VCaP (cell line): Measurements from ENCODE around the gene RABGAP1L.
"Not testable (repeated sequence)": the region's sequence is repeated elsewhere in the genome, so short reads cannot be mapped to it uniquely, and the experiment has no call there.

Source experiments
- H3K27ac ChIP-seq: fragments of 450-650 bp; 2 replicates; pipeline ENCODE4 v1.5.1; 2017
- TF ChIP-seq, protein P1 (sequence below): fragments of 450-650 bp; conservative IDR thresholded peaks from 2 replicates; pipeline ENCODE4 v1.5.1; 2017; ENCODE audit warnings: mild to moderate bottlenecking, moderate library complexity

Gene RABGAP1L

DNA sequence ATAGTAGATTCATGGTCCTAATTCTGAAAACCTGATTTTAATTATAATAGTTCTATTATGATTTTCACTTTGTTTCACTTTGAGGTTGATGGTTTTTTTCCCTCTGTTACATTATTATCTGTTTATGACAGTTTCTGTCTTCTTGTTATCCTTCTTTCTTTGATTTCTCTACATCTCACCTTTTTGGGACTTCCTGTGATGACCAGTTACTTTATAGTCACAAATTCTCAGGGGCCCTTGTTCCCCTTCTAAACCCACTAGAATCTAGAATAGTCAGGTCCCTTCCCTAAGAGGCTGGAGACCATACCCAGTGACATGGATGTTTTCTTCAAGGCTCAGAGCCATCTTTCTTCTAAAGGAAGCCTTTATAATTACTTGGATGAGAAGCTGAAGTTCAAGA lies 526.9 kb downstream of the RABGAP1L start:
- no peak overlapping the region for H3K27ac ChIP-seq
- TF ChIP-seq, protein P1, sequence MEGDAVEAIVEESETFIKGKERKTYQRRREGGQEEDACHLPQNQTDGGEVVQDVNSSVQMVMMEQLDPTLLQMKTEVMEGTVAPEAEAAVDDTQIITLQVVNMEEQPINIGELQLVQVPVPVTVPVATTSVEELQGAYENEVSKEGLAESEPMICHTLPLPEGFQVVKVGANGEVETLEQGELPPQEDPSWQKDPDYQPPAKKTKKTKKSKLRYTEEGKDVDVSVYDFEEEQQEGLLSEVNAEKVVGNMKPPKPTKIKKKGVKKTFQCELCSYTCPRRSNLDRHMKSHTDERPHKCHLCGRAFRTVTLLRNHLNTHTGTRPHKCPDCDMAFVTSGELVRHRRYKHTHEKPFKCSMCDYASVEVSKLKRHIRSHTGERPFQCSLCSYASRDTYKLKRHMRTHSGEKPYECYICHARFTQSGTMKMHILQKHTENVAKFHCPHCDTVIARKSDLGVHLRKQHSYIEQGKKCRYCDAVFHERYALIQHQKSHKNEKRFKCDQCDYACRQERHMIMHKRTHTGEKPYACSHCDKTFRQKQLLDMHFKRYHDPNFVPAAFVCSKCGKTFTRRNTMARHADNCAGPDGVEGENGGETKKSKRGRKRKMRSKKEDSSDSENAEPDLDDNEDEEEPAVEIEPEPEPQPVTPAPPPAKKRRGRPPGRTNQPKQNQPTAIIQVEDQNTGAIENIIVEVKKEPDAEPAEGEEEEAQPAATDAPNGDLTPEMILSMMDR: no peak

DNA sequence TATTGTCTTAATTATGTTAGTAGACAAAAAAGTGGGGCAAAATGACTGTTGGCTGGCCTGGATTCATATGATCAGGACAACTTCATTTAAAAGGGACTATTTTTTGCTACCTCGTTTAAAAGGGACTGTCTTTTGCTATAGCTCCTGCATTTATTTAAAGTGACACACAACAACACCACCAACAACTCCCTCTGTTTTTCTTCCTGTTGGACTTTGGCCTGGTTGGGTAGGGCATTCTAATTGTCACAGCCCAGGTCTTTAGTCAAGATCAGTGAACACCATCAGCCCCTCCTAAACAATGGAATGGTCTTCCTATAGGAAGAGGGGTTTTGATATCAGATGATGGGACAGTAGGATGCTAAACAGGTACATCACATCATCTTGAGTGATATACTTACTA lies 530.2 kb downstream of the RABGAP1L start:
- no peak overlapping the region for H3K27ac ChIP-seq
- TF ChIP-seq, protein P1: no peak

DNA sequence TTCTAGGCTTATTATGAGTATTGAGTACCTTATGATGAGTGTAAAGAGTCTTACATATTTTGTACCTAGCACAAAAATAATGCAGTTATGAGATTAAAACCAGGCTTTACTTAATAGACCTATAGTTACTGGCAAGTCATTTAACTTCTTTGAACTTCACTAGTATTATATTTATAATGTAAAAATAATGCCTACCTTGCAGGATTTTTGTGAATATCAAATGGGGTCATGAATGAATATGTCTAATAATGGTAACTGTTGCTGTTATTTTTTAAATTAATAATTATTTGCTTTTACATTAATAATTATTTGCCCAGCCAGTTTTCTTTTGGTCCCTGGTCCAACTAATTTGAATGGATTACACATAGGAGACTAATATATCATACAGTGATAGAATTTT lies 530.9 kb downstream of the RABGAP1L start:
- H3K27ac ChIP-seq: no peak overlapping the region
- TF ChIP-seq, protein P1: no peak

DNA sequence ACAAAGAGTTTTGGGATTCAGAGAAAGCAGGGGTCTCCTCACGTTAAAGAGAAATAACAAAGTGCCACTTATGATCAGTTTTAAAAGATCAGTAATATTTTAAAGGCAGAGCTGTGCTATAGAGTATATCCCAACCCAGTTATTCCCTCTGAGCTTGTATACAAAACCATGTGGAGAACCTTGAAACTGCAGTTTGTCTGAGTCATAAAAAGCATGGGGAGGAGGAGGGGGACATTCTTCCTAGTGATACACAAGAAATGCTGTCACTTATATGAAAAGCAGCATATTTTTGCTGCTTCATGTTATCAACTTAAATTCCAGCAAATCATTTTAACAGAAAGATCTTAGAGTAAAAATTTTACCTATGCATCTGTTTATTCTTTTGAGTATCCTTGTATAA lies 533.0 kb downstream of the RABGAP1L start:
- H3K27ac ChIP-seq: no peak overlapping the region
- TF ChIP-seq, protein P1: no peak

DNA sequence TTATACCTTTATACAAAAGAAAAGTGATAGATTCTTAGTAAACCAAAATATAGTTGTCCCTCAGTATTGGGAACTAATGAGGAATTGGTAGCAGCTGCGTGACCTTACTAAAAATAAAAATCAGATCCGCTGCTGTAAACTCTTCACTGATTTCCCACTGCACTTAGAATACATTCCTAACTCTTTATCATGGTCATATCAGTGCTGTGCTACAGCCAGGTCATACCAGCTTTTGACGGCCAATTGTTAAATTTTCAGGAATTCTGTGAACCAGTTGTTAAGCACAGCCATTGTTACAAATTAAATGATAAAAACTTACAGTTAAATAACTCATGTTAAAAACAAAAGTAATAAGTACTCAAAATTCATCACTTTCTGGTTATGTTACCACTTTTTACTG lies 533.8 kb downstream of the RABGAP1L start:
- H3K27ac ChIP-seq: no peak overlapping the region
- TF ChIP-seq, protein P1: no peak

DNA sequence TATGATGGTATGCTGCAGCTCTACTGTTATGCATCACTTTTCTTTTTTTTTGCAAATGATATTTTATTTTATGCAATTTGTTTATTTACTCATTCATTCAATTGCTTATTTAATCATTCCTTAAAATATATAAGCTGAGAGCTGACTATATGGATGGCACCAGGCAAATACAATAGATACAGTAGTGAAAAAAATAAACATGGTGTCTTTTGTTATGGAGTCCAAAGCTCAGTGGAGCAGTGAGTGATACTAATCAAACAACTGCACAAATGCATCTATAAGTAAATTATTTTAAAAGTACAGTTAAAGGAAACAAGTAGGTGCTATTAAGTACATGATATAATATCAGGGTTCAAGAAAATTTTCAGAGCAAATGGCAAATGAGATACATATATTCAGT lies 534.2 kb downstream of the RABGAP1L start:
- not testable (repeated sequence) for H3K27ac ChIP-seq

DNA sequence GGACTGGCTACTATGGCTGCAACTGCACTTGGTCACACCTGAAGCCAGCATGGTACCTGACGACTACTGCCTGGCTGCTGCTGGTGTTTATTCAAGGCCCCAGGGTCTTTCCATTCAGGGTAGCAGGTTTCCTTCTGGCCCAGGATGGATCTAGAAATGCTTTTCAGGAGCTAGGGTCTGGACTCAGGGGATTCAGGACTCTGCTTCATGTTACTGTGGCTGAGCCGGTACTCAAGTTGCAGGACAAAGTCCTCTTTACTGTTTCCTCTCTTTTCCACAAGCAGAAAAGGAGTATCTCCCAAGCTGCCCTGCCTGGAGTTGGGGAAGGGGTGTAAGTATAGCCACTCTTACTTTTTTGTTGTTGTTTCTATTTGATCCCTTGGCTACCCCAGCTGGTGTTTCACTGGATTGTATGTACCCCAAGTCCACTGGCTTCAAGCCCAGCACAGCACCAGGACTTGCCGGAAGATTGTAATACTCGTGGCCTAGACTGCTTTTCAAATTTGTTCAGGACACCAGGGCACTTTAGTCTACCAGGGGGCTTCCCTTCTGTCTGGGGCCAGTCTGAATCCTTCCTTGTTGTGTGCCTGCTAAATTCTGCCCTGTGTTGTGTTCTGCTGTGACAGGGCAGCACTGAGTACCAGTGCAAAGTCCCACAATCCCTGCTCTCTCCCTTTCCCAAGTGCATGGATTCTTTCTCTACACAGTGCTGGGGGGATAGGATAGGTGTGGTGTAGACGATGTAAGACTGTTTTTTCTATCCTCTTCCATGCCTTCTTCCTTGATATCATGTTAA lies 536.9 kb downstream of the RABGAP1L start:
- TF ChIP-seq, protein P1: no peak
- H3K27ac ChIP-seq: no peak overlapping the region

DNA sequence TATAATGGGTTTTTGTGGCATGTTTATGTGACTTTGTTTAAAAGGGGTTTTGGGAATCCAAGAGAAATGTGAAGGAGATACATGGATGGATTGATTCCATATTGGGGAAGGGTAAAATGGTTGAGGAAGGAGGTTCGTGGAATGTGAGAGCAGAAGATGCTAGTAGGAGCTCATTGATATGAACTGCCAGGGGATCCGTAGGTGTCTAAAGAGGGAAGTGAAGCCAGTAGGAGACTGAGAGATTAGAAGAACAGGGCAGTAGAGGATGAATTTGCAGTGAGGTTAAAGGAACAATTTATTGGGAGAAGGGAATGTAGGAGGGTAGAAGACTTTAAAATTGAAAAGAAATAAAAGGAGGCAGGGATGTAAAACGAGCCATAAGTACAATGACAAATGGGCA lies 541.0 kb downstream of the RABGAP1L start:
- TF ChIP-seq, protein P1: no peak
- H3K27ac ChIP-seq: no peak overlapping the region
